HEK293 (cell line): ENCODE measurements around the gene RAB1B.

Experiments used
- EGR2 ChIP-seq: fragments of 450-650 bp; formaldehyde crosslinking; IDR thresholded peaks from 2 replicates; pipeline ENCODE4 v1.5.1; 2016; ENCODE audit warnings: low read depth, missing biosample characterization, missing genetic modification characterization
- MYNN ChIP-seq: fragments of 450-650 bp; formaldehyde crosslinking; IDR thresholded peaks from 2 replicates; pipeline ENCODE4 v1.5.1; 2016; ENCODE audit warnings: missing biosample characterization, missing genetic modification characterization, borderline replicate concordance
- ZBTB1 ChIP-seq: fragments of 450-650 bp; formaldehyde crosslinking; IDR thresholded peaks from 2 replicates; pipeline ENCODE4 v1.5.1; 2016; ENCODE audit warnings: missing biosample characterization, missing genetic modification characterization
- ZBTB48 ChIP-seq: fragments of 450-650 bp; formaldehyde crosslinking; IDR thresholded peaks from 2 replicates; pipeline ENCODE4 v1.5.1; 2016; ENCODE audit warnings: missing biosample characterization, missing genetic modification characterization
- ZBTB7A ChIP-seq: fragments of 450-650 bp; formaldehyde crosslinking; IDR thresholded peaks from 2 replicates; pipeline ENCODE4 v1.5.1; 2016; ENCODE audit warnings: low read depth, missing biosample characterization, missing genetic modification characterization
- ZFP41 ChIP-seq: fragments of 450-650 bp; formaldehyde crosslinking; IDR thresholded peaks from 2 replicates; pipeline ENCODE4 v1.5.1; 2016; ENCODE audit warnings: missing biosample characterization, missing genetic modification characterization, borderline replicate concordance
- ZNF138 ChIP-seq: fragments of 450-650 bp; formaldehyde crosslinking; IDR thresholded peaks from 2 replicates; pipeline ENCODE4 v1.5.1; 2016; ENCODE audit warnings: missing biosample characterization, missing genetic modification characterization, borderline replicate concordance
- ZNF140 ChIP-seq: fragments of 450-650 bp; formaldehyde crosslinking; IDR thresholded peaks from 2 replicates; pipeline ENCODE4 v1.5.1; 2016; ENCODE audit warnings: missing biosample characterization, missing genetic modification characterization
- ZNF157 ChIP-seq: fragments of 450-650 bp; formaldehyde crosslinking; IDR thresholded peaks from 2 replicates; pipeline ENCODE4 v1.5.1; 2016; ENCODE audit warnings: missing biosample characterization, missing genetic modification characterization
- ZNF16 ChIP-seq: fragments of 450-650 bp; formaldehyde crosslinking; IDR thresholded peaks from 2 replicates; pipeline ENCODE4 v1.5.1; 2016; ENCODE audit warnings: low read depth, missing biosample characterization, missing genetic modification characterization
- ZNF214 ChIP-seq: fragments of 450-650 bp; formaldehyde crosslinking; IDR thresholded peaks from 2 replicates; pipeline ENCODE4 v1.5.1; 2017; ENCODE audit warnings: missing biosample characterization, mild to moderate bottlenecking, missing genetic modification characterization, borderline replicate concordance
- ZNF341 ChIP-seq: fragments of 450-650 bp; formaldehyde crosslinking; IDR thresholded peaks from 2 replicates; pipeline ENCODE4; 2016; ENCODE audit warnings: low read depth, missing biosample characterization, missing genetic modification characterization
- ZNF354C ChIP-seq: fragments of 450-650 bp; formaldehyde crosslinking; IDR thresholded peaks from 2 replicates; pipeline ENCODE4 v1.5.1; 2016; ENCODE audit warnings: missing biosample characterization, missing genetic modification characterization, low read depth, borderline replicate concordance
- ZNF76 ChIP-seq: fragments of 450-650 bp; formaldehyde crosslinking; IDR thresholded peaks from 2 replicates; pipeline ENCODE4; 2016; ENCODE audit warnings: low read depth, missing biosample characterization, missing genetic modification characterization, borderline replicate concordance
- ZNF777 ChIP-seq: fragments of 450-650 bp; formaldehyde crosslinking; IDR thresholded peaks from 2 replicates; pipeline ENCODE4 v1.5.1; 2017; ENCODE audit warnings: missing biosample characterization, missing genetic modification characterization, borderline replicate concordance
- TF ChIP-seq, protein P1 (sequence below): fragments of 450-650 bp; formaldehyde crosslinking; IDR thresholded peaks from 2 replicates; pipeline ENCODE4 v1.5.1; 2017; ENCODE audit warnings: missing biosample characterization, missing genetic modification characterization
- TF ChIP-seq, protein P2 (sequence below): fragments of 450-650 bp; formaldehyde crosslinking; IDR thresholded peaks from 2 replicates; pipeline ENCODE4 v1.5.1; 2017; ENCODE audit warnings: missing biosample characterization, missing genetic modification characterization
- TF ChIP-seq, protein P3 (sequence below): fragments of 450-650 bp; formaldehyde crosslinking; IDR thresholded peaks from 2 replicates; pipeline ENCODE4 v1.5.1; 2017; ENCODE audit warnings: missing biosample characterization, missing genetic modification characterization
- TF ChIP-seq, protein P4 (sequence below): fragments of 450-650 bp; formaldehyde crosslinking; IDR thresholded peaks from 2 replicates; pipeline ENCODE4 v1.5.1; 2016; ENCODE audit warnings: missing biosample characterization, missing genetic modification characterization, borderline replicate concordance
- TF ChIP-seq, protein P5 (sequence below): fragments of 450-650 bp; formaldehyde crosslinking; IDR thresholded peaks from 2 replicates; pipeline ENCODE4 v1.5.1; 2017; ENCODE audit warnings: missing biosample characterization, mild to moderate bottlenecking, missing genetic modification characterization, moderate library complexity

RAB1B gene

DNA sequence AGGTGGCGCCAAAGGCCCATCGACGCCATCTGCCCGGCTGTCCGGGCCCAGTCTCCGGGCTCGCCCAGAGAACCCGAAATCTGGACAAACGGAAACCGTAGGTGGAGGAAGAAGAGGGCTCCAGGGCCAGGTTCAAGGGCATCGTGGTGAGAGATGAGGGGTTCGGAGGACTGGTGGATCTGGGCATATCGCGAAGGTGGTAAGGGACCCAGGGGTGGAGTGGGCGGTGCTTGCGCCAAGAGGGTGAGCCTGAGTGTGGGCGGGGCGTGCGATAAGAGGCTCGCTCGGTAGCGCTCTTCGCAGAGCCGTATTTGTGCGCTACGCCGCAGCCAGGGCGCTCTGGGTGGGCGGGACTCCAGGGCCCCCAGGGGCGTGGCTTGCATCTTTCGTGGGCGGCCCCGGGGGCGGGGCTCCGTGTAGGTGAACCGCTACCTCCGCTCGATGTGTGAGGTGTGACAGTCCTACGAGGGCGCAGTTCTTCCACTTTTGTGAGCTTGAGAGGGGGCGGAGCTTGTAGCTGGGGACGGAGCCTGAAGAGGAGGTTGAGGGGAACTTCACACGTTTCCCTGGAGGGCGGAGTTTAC, 43.6 kb downstream of the RAB1B start (continued):
- TF ChIP-seq ZNF157: no peak
- no peak for TF ChIP-seq ZNF16 (tag by site-specific recombination)
- TF ChIP-seq ZFP41 (tag by site-specific recombination): no peak
- no peak for TF ChIP-seq ZNF138
- TF ChIP-seq ZNF354C (tag by site-specific recombination): no peak
- TF ChIP-seq ZBTB1 (tag by site-specific recombination): no peak
- TF ChIP-seq, protein P1, sequence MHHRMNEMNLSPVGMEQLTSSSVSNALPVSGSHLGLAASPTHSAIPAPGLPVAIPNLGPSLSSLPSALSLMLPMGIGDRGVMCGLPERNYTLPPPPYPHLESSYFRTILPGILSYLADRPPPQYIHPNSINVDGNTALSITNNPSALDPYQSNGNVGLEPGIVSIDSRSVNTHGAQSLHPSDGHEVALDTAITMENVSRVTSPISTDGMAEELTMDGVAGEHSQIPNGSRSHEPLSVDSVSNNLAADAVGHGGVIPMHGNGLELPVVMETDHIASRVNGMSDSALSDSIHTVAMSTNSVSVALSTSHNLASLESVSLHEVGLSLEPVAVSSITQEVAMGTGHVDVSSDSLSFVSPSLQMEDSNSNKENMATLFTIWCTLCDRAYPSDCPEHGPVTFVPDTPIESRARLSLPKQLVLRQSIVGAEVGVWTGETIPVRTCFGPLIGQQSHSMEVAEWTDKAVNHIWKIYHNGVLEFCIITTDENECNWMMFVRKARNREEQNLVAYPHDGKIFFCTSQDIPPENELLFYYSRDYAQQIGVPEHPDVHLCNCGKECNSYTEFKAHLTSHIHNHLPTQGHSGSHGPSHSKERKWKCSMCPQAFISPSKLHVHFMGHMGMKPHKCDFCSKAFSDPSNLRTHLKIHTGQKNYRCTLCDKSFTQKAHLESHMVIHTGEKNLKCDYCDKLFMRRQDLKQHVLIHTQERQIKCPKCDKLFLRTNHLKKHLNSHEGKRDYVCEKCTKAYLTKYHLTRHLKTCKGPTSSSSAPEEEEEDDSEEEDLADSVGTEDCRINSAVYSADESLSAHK (tag by site-specific recombination): no peak
- 0 out of 2 replicates have a peak, but pooled peaks have one; percentile 25 for TF ChIP-seq ZNF76 (tag by site-specific recombination)
- no peak for TF ChIP-seq ZNF214 (tag by site-specific recombination)
- TF ChIP-seq, protein P2, sequence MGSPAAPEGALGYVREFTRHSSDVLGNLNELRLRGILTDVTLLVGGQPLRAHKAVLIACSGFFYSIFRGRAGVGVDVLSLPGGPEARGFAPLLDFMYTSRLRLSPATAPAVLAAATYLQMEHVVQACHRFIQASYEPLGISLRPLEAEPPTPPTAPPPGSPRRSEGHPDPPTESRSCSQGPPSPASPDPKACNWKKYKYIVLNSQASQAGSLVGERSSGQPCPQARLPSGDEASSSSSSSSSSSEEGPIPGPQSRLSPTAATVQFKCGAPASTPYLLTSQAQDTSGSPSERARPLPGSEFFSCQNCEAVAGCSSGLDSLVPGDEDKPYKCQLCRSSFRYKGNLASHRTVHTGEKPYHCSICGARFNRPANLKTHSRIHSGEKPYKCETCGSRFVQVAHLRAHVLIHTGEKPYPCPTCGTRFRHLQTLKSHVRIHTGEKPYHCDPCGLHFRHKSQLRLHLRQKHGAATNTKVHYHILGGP (tag by site-specific recombination): no peak
- TF ChIP-seq ZNF341: no peak
- peak; percentile 96 for TF ChIP-seq EGR2 (tag by site-specific recombination)
- no peak for TF ChIP-seq ZBTB7A (tag by site-specific recombination)
- TF ChIP-seq MYNN (tag by site-specific recombination): no peak
- TF ChIP-seq, protein P3, sequence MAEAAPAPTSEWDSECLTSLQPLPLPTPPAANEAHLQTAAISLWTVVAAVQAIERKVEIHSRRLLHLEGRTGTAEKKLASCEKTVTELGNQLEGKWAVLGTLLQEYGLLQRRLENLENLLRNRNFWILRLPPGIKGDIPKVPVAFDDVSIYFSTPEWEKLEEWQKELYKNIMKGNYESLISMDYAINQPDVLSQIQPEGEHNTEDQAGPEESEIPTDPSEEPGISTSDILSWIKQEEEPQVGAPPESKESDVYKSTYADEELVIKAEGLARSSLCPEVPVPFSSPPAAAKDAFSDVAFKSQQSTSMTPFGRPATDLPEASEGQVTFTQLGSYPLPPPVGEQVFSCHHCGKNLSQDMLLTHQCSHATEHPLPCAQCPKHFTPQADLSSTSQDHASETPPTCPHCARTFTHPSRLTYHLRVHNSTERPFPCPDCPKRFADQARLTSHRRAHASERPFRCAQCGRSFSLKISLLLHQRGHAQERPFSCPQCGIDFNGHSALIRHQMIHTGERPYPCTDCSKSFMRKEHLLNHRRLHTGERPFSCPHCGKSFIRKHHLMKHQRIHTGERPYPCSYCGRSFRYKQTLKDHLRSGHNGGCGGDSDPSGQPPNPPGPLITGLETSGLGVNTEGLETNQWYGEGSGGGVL (tag by site-specific recombination): no peak
- no peak for TF ChIP-seq ZNF140 (tag by site-specific recombination)
- TF ChIP-seq ZBTB48 (tag by site-specific recombination): peak; percentile 92
- TF ChIP-seq, protein P4, sequence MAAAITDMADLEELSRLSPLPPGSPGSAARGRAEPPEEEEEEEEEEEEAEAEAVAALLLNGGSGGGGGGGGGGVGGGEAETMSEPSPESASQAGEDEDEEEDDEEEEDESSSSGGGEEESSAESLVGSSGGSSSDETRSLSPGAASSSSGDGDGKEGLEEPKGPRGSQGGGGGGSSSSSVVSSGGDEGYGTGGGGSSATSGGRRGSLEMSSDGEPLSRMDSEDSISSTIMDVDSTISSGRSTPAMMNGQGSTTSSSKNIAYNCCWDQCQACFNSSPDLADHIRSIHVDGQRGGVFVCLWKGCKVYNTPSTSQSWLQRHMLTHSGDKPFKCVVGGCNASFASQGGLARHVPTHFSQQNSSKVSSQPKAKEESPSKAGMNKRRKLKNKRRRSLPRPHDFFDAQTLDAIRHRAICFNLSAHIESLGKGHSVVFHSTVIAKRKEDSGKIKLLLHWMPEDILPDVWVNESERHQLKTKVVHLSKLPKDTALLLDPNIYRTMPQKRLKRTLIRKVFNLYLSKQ: no peak
- TF ChIP-seq, protein P5, sequence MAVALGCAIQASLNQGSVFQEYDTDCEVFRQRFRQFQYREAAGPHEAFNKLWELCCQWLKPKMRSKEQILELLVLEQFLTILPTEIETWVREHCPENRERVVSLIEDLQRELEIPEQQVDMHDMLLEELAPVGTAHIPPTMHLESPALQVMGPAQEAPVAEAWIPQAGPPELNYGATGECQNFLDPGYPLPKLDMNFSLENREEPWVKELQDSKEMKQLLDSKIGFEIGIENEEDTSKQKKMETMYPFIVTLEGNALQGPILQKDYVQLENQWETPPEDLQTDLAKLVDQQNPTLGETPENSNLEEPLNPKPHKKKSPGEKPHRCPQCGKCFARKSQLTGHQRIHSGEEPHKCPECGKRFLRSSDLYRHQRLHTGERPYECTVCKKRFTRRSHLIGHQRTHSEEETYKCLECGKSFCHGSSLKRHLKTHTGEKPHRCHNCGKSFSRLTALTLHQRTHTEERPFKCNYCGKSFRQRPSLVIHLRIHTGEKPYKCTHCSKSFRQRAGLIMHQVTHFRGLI: no peak
- peak; percentile 68 for TF ChIP-seq ZNF777 (tag by site-specific recombination)
